Spleen (tissue), 11 donors: ENCODE measurements around the gene PLEKHN1. TPM values are rescaled to one million over a fixed set of nuclear protein-coding genes. Genes with fewer than 3 reads are reported as not detected.

Experiments used
- DNase-seq: peaks from one replicate; pipeline ENCODE4 v3.0.0-alpha.2; 2020
- H3K27ac ChIP-seq, 8 donors: fragments of 200-600 bp; sonication (generic) in 7 of 8; 1 replicate in 4 of 8; 2 replicates in 4 of 8; pipeline versions ENCODE4 v1.5.0 to v1.8.0; 2016 to 2021; ENCODE audit warnings: inconsistent platforms in 4 of 8, mild to moderate bottlenecking in 4 of 8, moderate library complexity in 1 of 8
- H3K27me3 ChIP-seq, 7 donors: fragments of 200-600 bp; sonication (generic) in 6 of 7; replicated peaks in 1 of 7; 1 replicate in 4 of 7; 2 replicates in 3 of 7; pipeline versions ENCODE4 v1.5.0 to v1.8.0; 2016 to 2021; ENCODE audit warnings: inconsistent platforms in 3 of 7, mild to moderate bottlenecking in 1 of 7
- H3K36me3 ChIP-seq, 6 donors: fragments of 200-600 bp; sonication (generic) in 5 of 6; 1 replicate in 4 of 6; 2 replicates in 2 of 6; pipeline versions ENCODE4 v1.5.0 to v1.8.0; 2016 to 2021; ENCODE audit warnings: inconsistent platforms in 2 of 6
- H3K4me1 ChIP-seq, 6 donors: fragments of 200-600 bp; sonication (generic) in 5 of 6; 1 replicate in 3 of 6; 2 replicates in 3 of 6; pipeline versions ENCODE4 v1.5.0 to v1.8.0; 2016 to 2021; ENCODE audit warnings: inconsistent platforms in 3 of 6
- H3K4me3 ChIP-seq, 8 donors: fragments of 200-600 bp; sonication (generic) in 7 of 8; 1 replicate in 4 of 8; 2 replicates in 4 of 8; pipeline versions ENCODE4 v1.5.0 to v1.8.0; 2016 to 2021; ENCODE audit warnings: inconsistent platforms in 4 of 8, mild to moderate bottlenecking in 4 of 8, moderate library complexity in 2 of 8
- H3K9me3 ChIP-seq, 8 donors: fragments of 200-600 bp; sonication (generic) in 7 of 8; 1 replicate in 4 of 8; 2 replicates in 4 of 8; pipeline versions ENCODE4 v1.5.0 to v1.8.0; 2016 to 2021; ENCODE audit warnings: inconsistent platforms in 4 of 8
- POLR2A ChIP-seq, 3 donors: fragments of 450-650 bp; IDR thresholded peaks; one replicate each; pipeline ENCODE4 v1.5.1; 2017; ENCODE audit warnings: antibody characterized with exemption in 3 of 3, mild to moderate bottlenecking in 1 of 3
- POLR2AphosphoS5 ChIP-seq, 3 donors: sonication (generic); formaldehyde crosslinking; IDR thresholded peaks; one replicate each; pipeline ENCODE4 v1.5.1; 2017; ENCODE audit warnings: antibody characterized with exemption in 3 of 3
- WGBS, 5 donors: extraction: QIAGEN DNeasy Blood & Tissue Kit in 3 of 5; methylation state at CpG; one replicate each; pipeline versions ENCODE4 v1.1.5 to v1.1.7; 2013 to 2018; 5-methylcytosine and 5-hydroxymethylcytosine counted together
- intact Hi-C: fragments of 100-400 bp; cut with DNase I; formaldehyde crosslinking; loops from one replicate; pipeline ENCODE4 v1.15.0; 2023; ENCODE audit warnings: low total_unique reads
- polyA plus RNA-seq, 3 donors: library from polyadenylated mRNA; stranded (reverse); fragments of 200-250 nt; gene quantifications; one replicate each; pipeline ENCODE4 v1.2.1, GENCODE V29; 2013
- total RNA-seq, 7 donors: library from RNA; depleted of rRNA in 3 of 7; stranded (reverse); fragments of >200 nt in 3 of 7; fragmentation: NEBNext Ultra II Directional in 4 of 7; extraction: Animal tissue kit (Norgen Biotek cat#: 25700) in 4 of 7; gene quantifications; one replicate each; pipeline versions ENCODE4 v1.1.0 to v1.2.1, GENCODE V29; 2016 to 2021
- TF ChIP-seq, protein P1 (sequence below), 11 experiments: fragments of 200-600 bp in 7 of 11; fragments of 450-650 bp in 4 of 11; sonication (generic) in 4 of 11; IDR thresholded peaks in 8 of 11; conservative IDR thresholded peaks in 3 of 11; 1 replicate in 7 of 11; 2 replicates in 4 of 11; pipeline versions ENCODE4 v1.4.0 to v1.8.0; 2016 to 2021; ENCODE audit warnings: antibody characterized with exemption in 11 of 11, inconsistent platforms in 4 of 11, mild to moderate bottlenecking in 1 of 11
- donor health status: healthy with polysubstance abuse.
- donor health status: DM: no; HTN: no; CAD: no; lungs with moderate emphysema.
- donor health status: DM: no; HTN: no; CAD: no.
- donor health status: Bipolar disorder and iron deficiency.
- donor health status: healthy.
- donor health status: DM: no; HTN: no; CAD: no.
- donor health status: DM: yes; HTN: yes; CAD: no.

PLEKHN1 gene
- total and polyA plus RNA-seq, 10 donors, result 0.17 to 2.2 (median 0.95) TPM

DNA sequence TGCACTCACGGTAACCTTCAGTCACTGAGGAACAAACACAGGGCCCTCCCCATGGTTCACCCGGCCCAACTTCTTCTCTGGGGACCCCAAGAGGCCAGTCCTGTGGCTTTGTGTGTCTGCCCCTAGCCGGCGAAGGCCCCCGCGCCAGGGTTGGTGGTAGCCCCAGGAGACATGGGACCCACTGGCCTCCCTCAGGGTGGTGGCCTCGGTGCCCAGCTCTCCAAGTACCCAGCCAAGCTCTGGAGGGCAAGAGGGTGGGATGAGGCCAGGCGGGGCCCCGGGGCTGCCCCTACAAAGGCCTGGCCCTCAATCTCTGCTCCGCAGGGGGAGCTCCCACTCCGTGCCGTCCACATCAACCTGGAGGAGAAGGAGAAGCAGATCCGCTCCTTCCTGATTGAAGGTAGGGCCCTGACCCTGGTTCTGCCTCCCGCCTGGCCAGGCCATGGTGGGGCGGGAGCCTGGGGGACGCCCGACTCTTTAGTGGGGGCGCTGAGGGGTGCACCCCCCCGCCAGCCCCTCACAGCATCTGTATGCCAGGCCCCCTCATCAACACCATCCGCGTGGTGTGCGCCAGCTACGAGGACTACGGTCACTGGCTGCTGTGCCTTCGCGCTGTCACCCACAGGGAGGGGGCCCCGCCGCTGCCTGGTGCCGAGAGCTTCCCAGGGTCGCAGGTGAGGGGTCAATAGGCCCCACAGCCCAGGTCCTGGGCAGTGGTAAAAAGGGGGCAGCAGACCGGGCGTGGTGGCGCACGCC, 5.6 kb downstream of the PLEKHN1 start:
- TF ChIP-seq, protein P1, sequence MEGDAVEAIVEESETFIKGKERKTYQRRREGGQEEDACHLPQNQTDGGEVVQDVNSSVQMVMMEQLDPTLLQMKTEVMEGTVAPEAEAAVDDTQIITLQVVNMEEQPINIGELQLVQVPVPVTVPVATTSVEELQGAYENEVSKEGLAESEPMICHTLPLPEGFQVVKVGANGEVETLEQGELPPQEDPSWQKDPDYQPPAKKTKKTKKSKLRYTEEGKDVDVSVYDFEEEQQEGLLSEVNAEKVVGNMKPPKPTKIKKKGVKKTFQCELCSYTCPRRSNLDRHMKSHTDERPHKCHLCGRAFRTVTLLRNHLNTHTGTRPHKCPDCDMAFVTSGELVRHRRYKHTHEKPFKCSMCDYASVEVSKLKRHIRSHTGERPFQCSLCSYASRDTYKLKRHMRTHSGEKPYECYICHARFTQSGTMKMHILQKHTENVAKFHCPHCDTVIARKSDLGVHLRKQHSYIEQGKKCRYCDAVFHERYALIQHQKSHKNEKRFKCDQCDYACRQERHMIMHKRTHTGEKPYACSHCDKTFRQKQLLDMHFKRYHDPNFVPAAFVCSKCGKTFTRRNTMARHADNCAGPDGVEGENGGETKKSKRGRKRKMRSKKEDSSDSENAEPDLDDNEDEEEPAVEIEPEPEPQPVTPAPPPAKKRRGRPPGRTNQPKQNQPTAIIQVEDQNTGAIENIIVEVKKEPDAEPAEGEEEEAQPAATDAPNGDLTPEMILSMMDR (IDR thresholded peaks at IDR 0.05 in 8 of 11, conservative IDR thresholded peaks at IDR 0.05 in 3 of 11), result no peak
- no peak for TF ChIP-seq POLR2AphosphoS5 (IDR thresholded peaks at IDR 0.05)
- Histone ChIP-seq H3K27ac (no peak overlapping the region), H3K4me1 (peaks cover 9 to 25% (median 15%) of the 10 kb centered on the region in 6 donors), H3K27me3 (peaks cover 10 to 95% (median 59%) of the 10 kb centered on the region in 7 donors), H3K36me3 (no peaks in the 10 kb centered on the region), H3K9me3 (no peaks in the 10 kb centered on the region), H3K4me3 (no peak overlapping the region)
- no peak for DNase-seq
- 75 to 85% (median 80%) methylated on average over 26 to 34 of the region's 34 CpGs for WGBS, 5 donors
- intact Hi-C loops, result no loop called here

GRCh38 chr1:972726-973458, 6.6 kb downstream of the PLEKHN1 start:
- 81 to 87% (median 83%) methylated on average over 11 to 28 of the region's 28 CpGs for WGBS, 5 donors
- Histone ChIP-seq H3K36me3 (no peaks in the 10 kb centered on the region), H3K27ac (no peak overlapping the region), H3K27me3 (peaks cover 10 to 86% (median 59%) of the 10 kb centered on the region in 7 donors), H3K4me3 (no peak overlapping the region), H3K4me1 (peaks cover 5 to 15% (median 9%) of the 10 kb centered on the region in 6 donors), H3K9me3 (no peaks in the 10 kb centered on the region)
- no peak for TF ChIP-seq POLR2A (IDR thresholded peaks at IDR 0.05)
- TF ChIP-seq, protein P1 (IDR thresholded peaks at IDR 0.05 in 8 of 11, conservative IDR thresholded peaks at IDR 0.05 in 3 of 11), result no peak
- no peak for TF ChIP-seq POLR2AphosphoS5 (IDR thresholded peaks at IDR 0.05)
- intact Hi-C loops, result no loop called here
- DNase-seq, result no peak

DNA sequence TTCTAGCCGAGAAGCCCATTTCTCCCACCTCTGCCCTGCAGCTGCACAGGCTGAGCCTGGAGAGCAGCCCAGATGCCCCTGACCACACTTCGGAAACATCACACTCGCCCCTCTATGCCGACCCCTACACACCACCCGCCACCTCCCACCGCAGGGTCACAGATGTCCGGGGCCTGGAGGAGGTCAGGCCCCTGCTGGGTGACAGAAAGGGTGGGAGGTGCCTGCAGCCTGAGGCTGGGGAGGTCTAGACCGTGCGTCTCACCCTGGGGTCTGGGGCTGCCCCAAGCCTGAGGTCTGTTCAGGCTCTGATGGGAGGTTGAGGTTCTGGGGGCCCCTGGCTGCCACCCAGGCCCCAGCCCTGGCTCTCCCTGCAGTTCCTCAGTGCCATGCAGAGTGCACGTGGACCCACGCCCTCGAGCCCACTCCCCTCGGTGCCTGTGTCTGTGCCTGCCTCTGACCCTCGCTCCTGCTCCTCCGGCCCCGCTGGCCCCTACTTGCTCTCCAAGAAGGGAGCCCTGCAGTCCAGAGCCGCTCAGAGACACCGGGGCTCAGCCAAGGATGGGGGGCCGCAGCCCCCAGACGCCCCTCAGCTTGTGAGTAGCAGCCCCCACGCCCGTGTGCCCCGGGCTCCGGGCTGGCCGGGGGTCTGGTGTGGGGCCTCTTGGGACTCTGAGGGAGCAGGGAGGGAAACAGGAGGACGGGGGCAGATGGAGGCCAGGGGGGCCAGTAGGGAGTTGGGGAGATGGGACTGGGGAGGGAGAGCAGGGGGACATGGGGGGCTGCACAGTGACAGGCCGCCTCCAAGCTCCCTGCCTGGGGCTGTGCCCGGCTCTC, 7.4 kb downstream of the PLEKHN1 start:
- H3K36me3 ChIP-seq, result no peaks in the 10 kb centered on the region
- H3K4me1 ChIP-seq, result peaks cover 5 to 14% (median 9%) of the 10 kb centered on the region in 6 donors
- peaks cover 10 to 85% (median 61%) of the 10 kb centered on the region in 7 donors for H3K27me3 ChIP-seq
- 74 to 89% (median 84%) methylated on average over 24 to 28 of the region's 28 CpGs for WGBS, 5 donors
- no peak overlapping the region for H3K4me3 ChIP-seq
- TF ChIP-seq POLR2AphosphoS5 (IDR thresholded peaks at IDR 0.05), result no peak
- TF ChIP-seq, protein P1 (IDR thresholded peaks at IDR 0.05 in 8 of 11, conservative IDR thresholded peaks at IDR 0.05 in 3 of 11), result no peak
- no peak for TF ChIP-seq POLR2A (IDR thresholded peaks at IDR 0.05)
- DNase-seq, result no peak
- intact Hi-C loops, result no loop called here
- no peaks in the 10 kb centered on the region for H3K9me3 ChIP-seq
- no peak overlapping the region for H3K27ac ChIP-seq
